OCI-LY7 (cell line): Measurements from ENCODE around the gene UQCRH. TPM values are rescaled to one million over a fixed set of nuclear protein-coding genes. Genes with fewer than 3 reads are reported as not detected.

ENCODE experiments used
- BruUV-seq: library from RNA; stranded (reverse); fragments of 400-500 nt; replicated peaks from 2 replicates; lab custom pipeline; 2021; lab: Mats Ljungman, UMichigan
- CTCF ChIA-PET: fragments of 300-600 bp; sonication (Branson Sonifier 250); formaldehyde crosslinking; loops from one replicate; lab custom pipeline; 2022; ENCODE audit warnings: antibody characterized with exemption; ENCODE audit not compliant: unreplicated experiment; lab: Charles Lee
- POLR2A ChIA-PET: fragments of 300-600 bp; sonication (Branson Sonifier 250); formaldehyde crosslinking; loops from one replicate; lab custom pipeline; 2022; ENCODE audit warnings: antibody characterized with exemption; lab: Charles Lee
- DNase-seq: peaks from one replicate; pipeline ENCODE4 v3.0.0-alpha.2; 2015; ENCODE audit warnings: low spot score
- H2AFZ ChIP-seq: fragments of 200-600 bp; sonication (generic), shearing (Covaris generic); 2 replicates; pipeline ENCODE4 v1.6.1; 2014; ENCODE audit warnings: mild to moderate bottlenecking, antibody characterized with exemption, low read length, moderate library complexity
- H3K27ac ChIP-seq: fragments of 200-600 bp; sonication (generic); 2 replicates; pipeline ENCODE4 v1.5.1; 2014; ENCODE audit warnings: mixed run types, low read depth, mild to moderate bottlenecking, moderate library complexity, low read length, inconsistent platforms; ENCODE audit not compliant: poor library complexity, severe bottlenecking
- H3K36me3 ChIP-seq: fragments of 200-600 bp; sonication (generic); 2 replicates; pipeline ENCODE4 v1.6.1; 2014; ENCODE audit warnings: mild to moderate bottlenecking, antibody characterized with exemption, low read length, moderate library complexity, mixed read lengths; ENCODE audit not compliant: insufficient read depth
- H3K4me1 ChIP-seq: fragments of 200-600 bp; sonication (generic); 2 replicates; pipeline ENCODE4 v1.5.1; 2014; ENCODE audit warnings: mild to moderate bottlenecking, low read length; ENCODE audit not compliant: insufficient read depth, poor library complexity, severe bottlenecking
- H3K4me2 ChIP-seq: fragments of 200-600 bp; sonication (generic); 2 replicates; pipeline ENCODE4 v1.6.1; 2014; ENCODE audit warnings: mild to moderate bottlenecking, low read length
- H3K4me3 ChIP-seq: fragments of 200-600 bp; sonication (generic); 2 replicates; pipeline ENCODE4 v1.5.1; 2014; ENCODE audit warnings: mild to moderate bottlenecking, low read depth, low read length; ENCODE audit not compliant: poor library complexity, severe bottlenecking
- H3K79me2 ChIP-seq: fragments of 200-600 bp; sonication (generic); 2 replicates; pipeline ENCODE4 v1.6.1; 2016; ENCODE audit warnings: low read depth, mild to moderate bottlenecking, low read length, moderate library complexity, mixed read lengths; ENCODE audit not compliant: insufficient read depth
- H3K9me2 ChIP-seq: fragments of 200-600 bp; sonication (generic); 2 replicates; pipeline ENCODE4 v1.6.1; 2016; ENCODE audit warnings: mild to moderate bottlenecking, low read length, mixed read lengths; ENCODE audit not compliant: insufficient read depth
- H3K9me3 ChIP-seq: fragments of 200-600 bp; sonication (generic); 2 replicates; pipeline ENCODE4 v1.6.1; 2014; ENCODE audit warnings: mild to moderate bottlenecking, mixed run types, low read length, mixed read lengths
- H4K20me1 ChIP-seq: fragments of 200-600 bp; sonication (generic); 2 replicates; pipeline ENCODE4 v1.6.1; 2014; ENCODE audit warnings: mild to moderate bottlenecking, antibody characterized with exemption, low read length, moderate library complexity, mixed read lengths; ENCODE audit not compliant: insufficient read depth
- CTCF ChIP-seq: fragments of 200-600 bp; sonication (generic); conservative IDR thresholded peaks from 2 replicates; pipeline ENCODE4 v1.5.1; 2014; ENCODE audit warnings: mild to moderate bottlenecking, antibody characterized with exemption, low read length, moderate library complexity, mixed read lengths
- EZH2phosphoT487 ChIP-seq: fragments of 200-600 bp; sonication (generic); IDR thresholded peaks from 2 replicates; pipeline ENCODE4 v1.6.1; 2018; ENCODE audit warnings: low read depth, borderline replicate concordance, mild to moderate bottlenecking, mixed run types, antibody characterized with exemption, low read length, moderate library complexity, mixed read lengths
- intact Hi-C: fragments of 100-400 bp; cut with micrococcal nuclease; formaldehyde crosslinking; loops from one replicate; pipeline ENCODE4 v1.10.0; 2022; ENCODE audit not compliant: unreplicated experiment
- total RNA-seq, 2 experiments: library from RNA; depleted of rRNA in 1 of 2; stranded (reverse); fragments of >200 nt in 1 of 2; shearing (Covaris generic) in 1 of 2; gene quantifications; 2 replicates each; pipeline ENCODE4 v1.2.3, GENCODE V29; 2014 to 2022

The UQCRH gene
- total RNA-seq, 2 experiments from 2014 or later, result 489 to 693 TPM

DNA sequence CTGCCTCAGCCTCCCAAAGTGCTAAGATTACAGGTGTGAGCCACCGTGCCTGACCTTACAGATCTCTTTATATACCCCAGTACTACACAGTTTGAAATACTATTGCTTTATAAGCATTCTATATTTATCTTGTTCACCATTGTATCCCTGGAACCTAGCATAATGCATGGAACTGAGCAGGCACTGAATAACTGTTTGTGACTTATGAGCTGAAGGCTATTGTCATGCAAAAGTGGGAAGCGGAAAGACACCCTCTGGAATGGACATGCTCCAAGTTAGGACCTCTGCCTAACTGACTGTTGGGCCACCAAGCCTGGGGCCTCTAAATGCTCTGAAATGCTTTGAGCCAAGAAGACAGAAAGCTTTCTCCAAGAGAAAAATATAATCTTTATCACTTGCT, 8.2 kb upstream of the UQCRH start:
- H3K9me2 ChIP-seq, result no peaks in the 10 kb centered on the region
- H3K4me3 ChIP-seq, result no peak overlapping the region
- H4K20me1 ChIP-seq, result peaks cover under 1% of the 10 kb centered on the region; the same call in 1 of the 2 replicates
- no peaks in the 10 kb centered on the region for H3K4me1 ChIP-seq
- H3K27ac ChIP-seq, result no peak overlapping the region
- no peak for DNase-seq
- no peak for TF ChIP-seq CTCF
- no peak for TF ChIP-seq EZH2phosphoT487
- POLR2A ChIA-PET, result interaction anchor here (1.0 to 1.4 kb wide), 2 partner anchors 13 to 20 kb away, joined by 3 read pairs; no protein-coding TSS in a partner anchor
- CTCF ChIA-PET, result interaction anchor here (0.6 kb wide), 1 partner anchor 12 kb away, joined by 3 read pairs; no protein-coding TSS in a partner anchor
- no peaks in the 10 kb centered on the region for H3K9me3 ChIP-seq
- peaks cover 49% of the 10 kb centered on the region for H3K36me3 ChIP-seq
- no TSS peak for BruUV-seq
- H3K79me2 ChIP-seq, result peaks cover 12% of the 10 kb centered on the region; the same call in 1 of the 2 replicates
- H2AFZ ChIP-seq, result no peak overlapping the region
- intact Hi-C loops, result no loop called here
- no peak overlapping the region for H3K4me2 ChIP-seq

DNA sequence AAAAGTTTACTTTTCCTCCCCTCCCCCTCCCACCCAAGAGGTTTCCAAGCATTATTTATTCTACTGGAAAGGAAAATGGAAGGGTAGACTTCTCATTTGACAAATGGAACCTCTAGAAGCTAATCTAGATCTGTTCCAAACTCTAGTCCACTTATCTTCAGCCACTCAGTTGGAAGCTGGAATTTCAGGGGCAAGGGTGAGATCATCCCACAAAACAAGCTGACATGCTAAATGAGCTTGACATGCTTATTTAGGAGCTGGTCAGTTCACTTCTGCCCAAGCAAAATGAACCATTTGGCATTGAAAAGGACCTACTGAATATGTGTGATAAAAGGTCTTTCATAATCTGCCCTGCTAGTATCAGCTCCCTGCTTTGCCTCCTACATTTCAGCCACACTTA, 5.1 kb upstream of the UQCRH start:
- POLR2A ChIA-PET, result interaction anchor here (0.8 to 1.3 kb wide), 2 partner anchors 14 to 35 kb away, joined by 3 to 6 read pairs; no protein-coding TSS in a partner anchor
- H3K4me1 ChIP-seq, result peaks cover 14% of the 10 kb centered on the region
- no peak overlapping the region for H2AFZ ChIP-seq
- no peak overlapping the region for H3K4me2 ChIP-seq
- peaks cover 28% of the 10 kb centered on the region; the same call in 1 of the 2 replicates for H3K79me2 ChIP-seq
- no peak for DNase-seq
- TF ChIP-seq CTCF, result no peak
- no peak for TF ChIP-seq EZH2phosphoT487
- peaks cover 49% of the 10 kb centered on the region for H3K36me3 ChIP-seq
- intact Hi-C loops, result no loop called here
- no peak overlapping the region for H3K27ac ChIP-seq
- CTCF ChIA-PET, result no interaction called here
- no peaks in the 10 kb centered on the region for H3K9me2 ChIP-seq
- no peaks in the 10 kb centered on the region for H3K9me3 ChIP-seq
- BruUV-seq, result no TSS peak
- no peak overlapping the region for H3K4me3 ChIP-seq
- peaks cover 3% of the 10 kb centered on the region; the same call in 1 of the 2 replicates for H4K20me1 ChIP-seq

DNA sequence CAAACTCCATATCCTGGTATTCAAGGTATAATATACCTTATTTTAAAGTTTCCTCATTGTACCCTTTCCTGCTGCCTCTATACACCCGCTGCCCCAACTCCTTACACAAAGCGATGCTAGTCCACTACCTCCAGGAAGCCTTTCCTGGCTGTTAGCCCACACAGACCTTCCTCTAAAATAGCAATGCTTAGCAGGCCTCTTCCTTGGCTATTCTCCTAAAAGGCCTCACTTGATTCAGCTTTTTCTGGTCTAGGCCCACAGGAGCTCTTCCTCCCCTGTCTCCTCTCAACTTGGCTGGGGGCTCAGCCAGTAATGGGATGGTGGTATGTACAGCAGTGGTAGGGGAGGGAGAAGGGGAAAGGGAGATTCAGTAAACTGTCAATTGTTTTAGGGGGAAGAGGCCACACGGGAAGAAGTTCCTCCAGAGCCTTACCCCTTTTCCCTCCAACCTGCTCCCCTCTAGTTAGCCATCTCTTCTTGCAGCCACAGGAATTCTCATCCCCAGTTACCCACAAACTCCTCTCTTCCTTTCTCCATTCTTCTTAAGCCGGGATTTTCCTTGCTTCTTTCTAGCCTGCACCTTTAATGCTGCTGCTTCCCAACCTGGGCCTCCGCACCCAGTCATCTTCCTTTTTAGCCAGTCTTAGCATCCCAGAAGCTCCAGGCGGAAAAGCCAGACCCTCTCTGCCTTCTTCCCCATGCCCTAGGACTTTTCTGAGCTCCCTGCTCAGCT, 2.7 kb upstream of the UQCRH start:
- no peak for TF ChIP-seq EZH2phosphoT487
- no TSS peak for BruUV-seq
- Histone ChIP-seq H3K4me2 (peak overlapping the region; percentile 72), H3K79me2 (peaks cover 52% of the 10 kb centered on the region), H4K20me1 (peaks cover 8% of the 10 kb centered on the region), H3K4me1 (peaks cover 16% of the 10 kb centered on the region), H3K4me3 (peak overlapping the region; percentile 95), H3K9me3 (no peaks in the 10 kb centered on the region), H3K36me3 (peaks cover 42% of the 10 kb centered on the region), H3K9me2 (no peaks in the 10 kb centered on the region), H2AFZ (no peak overlapping the region), H3K27ac (no peak overlapping the region)
- intact Hi-C loops, result no loop called here
- ChIA-PET POLR2A (no interaction called here), CTCF (no interaction called here)
- DNase-seq, result no peak
